Stimulated activated CD8-positive, alpha-beta memory T cell treated with anti-CD3 and anti-CD28 coated beads, Interleukin-2, amount 100 ng/mL, for 1 hour (primary cell): ENCODE measurements around the gene PIP5K1C.

Experiments used
- DNase-seq, 2 donors: peaks; one replicate each; pipeline ENCODE4 v3.0.0-alpha.2; 2020; ENCODE audit warnings: low read depth in 2 of 2

Gene PIP5K1C

DNA sequence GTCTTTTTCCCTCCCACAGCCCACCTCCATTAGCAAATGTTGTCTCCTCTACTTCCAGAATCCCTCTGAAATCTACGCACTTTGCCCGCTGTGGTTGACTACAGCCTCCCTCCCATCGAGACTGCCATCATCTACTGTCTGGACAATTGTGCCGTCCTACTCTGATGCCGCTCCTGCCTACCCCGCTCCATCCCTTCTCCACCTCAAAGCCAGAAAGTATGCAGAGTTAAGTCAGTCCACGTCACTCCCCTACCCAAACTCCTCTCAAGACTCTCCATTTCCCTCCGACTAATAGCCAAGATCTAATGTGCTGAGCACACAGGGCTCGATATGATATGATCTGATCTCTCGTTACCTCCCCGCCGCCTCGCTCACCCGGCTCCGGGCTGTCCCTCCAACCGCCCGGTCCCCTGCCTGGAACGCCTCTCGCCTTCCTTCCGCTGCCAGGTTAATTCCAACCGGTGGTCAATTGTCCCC is 74.2 kb downstream of the PIP5K1C start:
- DNase-seq: no peak

DNA sequence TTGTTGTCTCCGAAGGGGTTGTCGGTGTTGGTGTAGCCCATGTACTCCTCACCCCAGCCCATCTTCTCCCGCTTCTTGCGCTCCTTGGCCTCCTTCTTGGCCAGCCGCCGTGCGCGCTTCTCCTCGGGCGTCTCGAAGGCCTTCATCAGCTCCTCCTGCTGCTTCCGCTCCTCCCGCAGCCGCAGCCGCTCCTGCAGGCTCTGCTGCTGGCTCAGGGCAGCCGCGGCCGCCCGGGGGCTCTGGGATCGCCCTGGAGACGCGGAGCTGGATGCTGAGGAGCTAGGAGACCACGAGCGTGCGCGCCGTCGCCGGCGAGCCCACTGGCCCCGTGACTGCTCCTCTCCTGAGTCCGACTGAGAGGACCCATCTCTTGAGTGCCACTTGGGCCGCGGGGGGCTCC is 76.6 kb downstream of the PIP5K1C start:
- DNase-seq: no peak

GRCh38 chr19:3622224-3622623 is 78.0 kb downstream of the PIP5K1C start:
- DNase-seq: no peak

DNA sequence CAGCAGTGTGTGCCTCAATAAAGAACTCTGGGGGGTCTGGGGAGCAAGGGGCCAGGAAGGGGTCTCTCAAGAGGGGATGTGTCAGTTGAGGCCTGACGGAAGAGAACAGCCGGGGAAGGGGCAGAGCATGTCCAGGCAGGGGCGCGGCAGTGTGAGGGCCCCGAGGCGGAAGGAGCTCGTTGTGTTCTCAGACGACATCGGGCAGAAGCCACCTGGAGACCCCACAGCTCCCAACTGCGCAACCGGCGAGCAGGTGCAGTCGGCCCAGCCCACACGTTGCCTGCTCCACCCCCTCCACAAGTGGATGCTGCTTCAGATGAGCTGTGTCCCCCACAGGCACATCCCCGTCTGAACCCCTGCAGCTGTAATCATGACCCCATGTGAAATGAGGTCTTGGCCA is 78.6 kb downstream of the PIP5K1C start:
- no peak for DNase-seq

GRCh38 chr19:3620817-3621547 is 79.3 kb downstream of the PIP5K1C start:
- DNase-seq: no peak

DNA sequence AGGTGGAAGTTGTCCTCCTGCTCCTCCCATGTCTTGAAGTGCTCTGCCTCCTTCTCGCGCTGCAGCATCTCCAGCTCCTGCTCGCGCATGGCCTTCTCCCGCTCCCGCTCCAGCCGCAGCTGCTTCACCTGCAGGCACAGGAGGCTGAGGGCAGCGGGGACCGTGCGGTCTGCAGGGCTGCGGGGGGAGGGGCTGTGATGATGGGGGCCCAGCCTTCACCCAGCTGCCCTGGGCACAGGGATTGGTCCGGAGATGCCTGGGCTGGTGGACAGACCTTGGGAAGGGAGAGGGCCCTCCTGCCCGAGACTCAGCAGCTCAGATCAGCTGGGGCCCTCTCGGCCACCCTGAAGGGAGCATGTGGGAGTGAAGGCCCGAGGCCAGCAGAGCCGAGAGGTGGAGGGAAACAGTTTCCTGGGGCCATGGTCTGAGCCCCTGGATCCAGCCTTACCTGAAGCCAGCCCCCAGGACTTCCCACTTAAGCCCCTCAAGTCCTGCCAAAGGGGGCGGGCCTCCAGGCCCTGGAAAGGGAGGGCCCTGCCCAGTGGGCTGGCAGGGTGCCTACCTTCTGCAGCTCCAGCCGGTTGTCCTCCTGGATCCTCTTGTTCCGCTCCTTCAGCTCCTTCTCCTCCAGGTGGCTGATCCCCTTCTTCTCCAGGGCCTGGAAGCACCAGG is 80.0 kb downstream of the PIP5K1C start:
- DNase-seq: no peak

DNA sequence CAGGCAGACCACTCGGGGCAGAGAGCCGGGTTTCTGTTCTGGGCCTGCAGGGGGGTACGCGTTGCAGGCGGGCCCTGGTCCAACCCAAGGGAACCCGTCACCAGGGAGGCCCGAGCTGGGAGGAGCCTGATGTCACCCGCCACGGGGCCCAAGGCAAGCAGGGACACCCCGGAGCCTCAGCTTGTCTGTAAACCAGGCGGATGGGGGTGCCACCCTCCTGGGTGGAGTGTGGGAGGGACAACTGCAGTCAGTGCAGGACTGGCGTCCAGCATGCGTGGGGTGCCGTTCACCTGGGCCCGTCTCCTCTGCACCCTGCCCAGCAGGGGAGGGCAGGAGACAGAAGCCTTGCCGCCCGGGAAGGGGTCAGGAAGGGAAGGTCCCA is 80.6 kb downstream of the PIP5K1C start:
- no peak for DNase-seq

- DNase-seq: no peak
These were observed 81.2 kb downstream of the PIP5K1C start for GRCh38 chr19:3618811-3619630.

DNA sequence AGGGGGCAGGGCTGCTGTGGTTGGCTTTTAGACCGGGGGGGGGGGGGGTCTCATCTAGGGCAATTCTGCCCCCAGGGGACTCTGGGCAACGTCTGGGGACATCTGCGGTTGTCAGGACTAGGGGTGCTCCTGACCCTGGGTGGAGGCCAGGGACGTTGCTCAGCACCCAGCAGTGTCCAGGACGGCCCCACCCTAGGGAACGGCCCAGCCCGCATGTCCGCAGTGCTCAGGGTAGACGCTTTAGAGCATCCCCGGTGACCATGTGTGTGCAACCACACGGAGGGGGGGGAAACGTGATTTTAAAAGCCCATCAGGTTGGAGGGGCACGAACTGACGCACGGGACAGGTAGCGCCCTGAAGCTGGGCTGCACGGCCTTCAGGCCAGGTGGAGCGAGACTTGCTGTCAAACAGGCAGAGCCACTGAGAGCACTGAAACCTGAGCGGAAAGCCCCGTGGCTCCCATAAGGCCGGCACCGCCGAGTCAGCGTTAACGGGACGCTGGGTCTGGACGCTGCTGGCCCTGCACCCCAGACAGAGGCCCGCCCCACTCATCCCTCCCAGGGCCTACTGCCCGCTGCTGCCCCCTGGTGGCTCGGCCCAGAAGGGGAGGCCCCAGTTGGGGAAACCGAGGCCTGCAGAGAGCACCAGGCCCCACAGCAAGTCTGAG is 82.0 kb downstream of the PIP5K1C start:
- DNase-seq: peak; percentile 18 to 24

- DNase-seq: no peak
These were observed 82.8 kb downstream of the PIP5K1C start for GRCh38 chr19:3617463-3617862.

DNA sequence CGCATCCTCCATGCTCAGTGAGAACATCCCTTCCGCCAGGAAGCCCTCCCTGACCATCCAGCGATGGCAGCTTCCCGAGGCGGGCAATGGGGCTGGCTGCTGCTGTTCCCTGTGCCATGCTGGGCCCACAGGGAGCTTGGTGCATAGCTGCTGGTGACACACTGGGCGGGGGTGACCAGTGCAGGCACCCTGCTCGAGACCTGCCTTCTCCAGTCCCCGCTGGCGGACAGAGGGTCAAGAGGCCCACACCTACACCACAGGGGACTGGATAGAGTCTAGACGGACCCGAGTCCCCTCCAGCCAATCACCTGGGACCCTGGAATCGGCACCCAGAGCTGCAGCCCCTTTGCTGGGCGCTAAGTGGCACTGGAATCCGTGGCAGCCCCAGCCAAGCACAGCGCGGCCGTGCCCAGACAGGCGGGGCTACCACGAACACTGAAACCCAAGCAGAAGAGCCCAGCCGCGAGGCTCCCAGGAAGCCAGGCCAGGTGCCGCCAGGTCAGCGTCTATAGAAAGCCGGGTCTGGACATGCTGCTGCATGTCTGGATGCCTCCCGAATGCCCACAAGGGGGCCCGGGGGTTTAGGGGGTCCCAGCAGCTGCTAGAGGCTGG is 84.6 kb downstream of the PIP5K1C start:
- DNase-seq: no peak

GRCh38 chr19:3614858-3615505 is 85.3 kb downstream of the PIP5K1C start:
- no peak for DNase-seq

DNA sequence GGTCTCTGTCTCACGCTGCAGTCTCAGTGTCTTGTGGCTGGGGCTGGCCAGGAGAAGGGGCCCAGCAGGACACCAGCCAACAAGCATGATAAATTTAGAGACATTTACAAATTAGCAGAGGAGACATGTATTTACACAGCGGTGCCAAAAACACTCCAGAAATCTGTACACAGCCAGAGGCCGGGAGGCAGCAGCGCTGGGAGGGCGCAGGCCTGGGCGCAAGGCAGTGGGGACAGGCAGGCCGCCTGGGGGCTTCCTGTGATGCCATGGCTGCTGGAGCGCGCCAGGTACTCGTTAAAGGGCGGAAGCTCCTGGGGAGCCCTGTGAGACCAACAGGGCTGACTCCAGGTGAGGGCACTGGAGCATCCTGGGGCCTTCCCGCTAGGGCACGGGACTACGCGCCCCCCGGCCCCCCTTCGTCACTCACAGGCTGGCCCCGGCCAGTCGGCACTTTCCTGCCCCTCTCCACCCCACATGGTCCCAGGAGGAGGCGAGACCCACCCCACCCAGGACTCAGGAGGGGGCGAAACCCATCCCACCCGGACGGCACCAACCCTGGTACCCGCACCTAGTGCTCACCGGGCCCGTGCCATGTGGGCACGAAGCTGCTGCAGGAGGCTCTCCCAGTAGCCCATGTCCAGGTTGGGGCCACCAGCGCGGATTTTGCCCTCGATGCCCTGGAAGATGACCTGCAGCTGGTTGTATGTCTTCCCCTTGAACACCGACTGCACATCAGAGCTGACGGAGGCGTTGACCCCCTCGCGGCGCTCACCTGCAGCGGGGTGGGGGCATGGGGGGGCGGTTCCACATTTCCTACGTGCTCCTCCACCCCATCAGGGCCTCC is 86.2 kb downstream of the PIP5K1C start:
- no peak for DNase-seq

- DNase-seq: no peak
These were observed 87.1 kb downstream of the PIP5K1C start for GRCh38 chr19:3612901-3613741.

DNA sequence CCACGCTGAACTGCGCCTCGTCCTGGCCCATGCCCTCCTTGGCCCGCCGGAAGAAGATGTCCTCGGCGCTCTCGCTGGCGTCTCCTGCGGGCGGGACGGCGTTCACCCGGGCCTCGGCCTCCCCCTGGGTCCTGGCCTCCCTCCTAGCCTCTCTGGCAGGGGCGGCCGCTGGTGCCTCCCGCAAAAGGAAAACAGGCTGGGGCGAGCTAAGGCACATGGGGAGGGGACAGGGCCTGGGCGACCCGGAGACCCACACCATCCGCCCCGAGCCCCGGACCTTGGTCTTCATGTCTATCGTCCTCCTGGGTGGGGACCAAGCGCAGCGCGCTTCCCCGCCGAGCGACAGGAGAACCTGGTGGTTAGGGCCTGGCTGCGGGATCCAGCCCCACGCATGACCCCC is 87.9 kb downstream of the PIP5K1C start:
- DNase-seq: no peak

DNA sequence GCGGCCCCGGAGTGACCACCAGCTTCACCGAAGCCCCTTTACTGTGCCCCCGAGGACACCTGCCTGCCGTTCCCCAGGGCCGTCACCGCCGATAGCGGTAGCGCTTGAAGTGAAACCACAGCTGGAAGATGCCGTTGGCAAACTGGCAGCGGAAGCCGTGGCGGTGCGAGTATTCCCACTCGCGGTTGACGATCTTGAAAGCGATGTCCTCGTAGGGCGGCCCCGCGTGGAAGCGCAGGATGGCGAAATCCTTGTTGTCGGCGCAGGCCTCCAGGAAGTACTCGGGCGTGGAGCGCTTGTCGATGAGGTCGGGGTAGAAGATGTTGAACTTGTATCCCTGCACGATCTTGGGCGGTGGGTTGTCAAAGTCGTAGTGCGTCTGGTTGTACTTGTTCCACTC is 88.4 kb downstream of the PIP5K1C start:
- DNase-seq: no peak

GRCh38 chr19:3610745-3611717 is 89.2 kb downstream of the PIP5K1C start:
- no peak for DNase-seq
